ENCODE measurements around the gene SCN11A. TPM values are rescaled to one million over a fixed set of nuclear protein-coding genes. Genes with fewer than 3 reads are reported as not detected.

The SCN11A gene
- total RNA-seq, 1 donor = under 0.01 TPM

GRCh38 chr3:39015418-39015817 is 36.3 kb downstream of the SCN11A start:
- no peak overlapping the region for H3K4me3 ChIP-seq (ENCODE audit: low read depth, low read length)
- DNase-seq (ENCODE audit: low read depth) = no peak
- TF ChIP-seq, protein P1, sequence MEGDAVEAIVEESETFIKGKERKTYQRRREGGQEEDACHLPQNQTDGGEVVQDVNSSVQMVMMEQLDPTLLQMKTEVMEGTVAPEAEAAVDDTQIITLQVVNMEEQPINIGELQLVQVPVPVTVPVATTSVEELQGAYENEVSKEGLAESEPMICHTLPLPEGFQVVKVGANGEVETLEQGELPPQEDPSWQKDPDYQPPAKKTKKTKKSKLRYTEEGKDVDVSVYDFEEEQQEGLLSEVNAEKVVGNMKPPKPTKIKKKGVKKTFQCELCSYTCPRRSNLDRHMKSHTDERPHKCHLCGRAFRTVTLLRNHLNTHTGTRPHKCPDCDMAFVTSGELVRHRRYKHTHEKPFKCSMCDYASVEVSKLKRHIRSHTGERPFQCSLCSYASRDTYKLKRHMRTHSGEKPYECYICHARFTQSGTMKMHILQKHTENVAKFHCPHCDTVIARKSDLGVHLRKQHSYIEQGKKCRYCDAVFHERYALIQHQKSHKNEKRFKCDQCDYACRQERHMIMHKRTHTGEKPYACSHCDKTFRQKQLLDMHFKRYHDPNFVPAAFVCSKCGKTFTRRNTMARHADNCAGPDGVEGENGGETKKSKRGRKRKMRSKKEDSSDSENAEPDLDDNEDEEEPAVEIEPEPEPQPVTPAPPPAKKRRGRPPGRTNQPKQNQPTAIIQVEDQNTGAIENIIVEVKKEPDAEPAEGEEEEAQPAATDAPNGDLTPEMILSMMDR (IDR thresholded peaks at IDR 0.05; ENCODE audit: insufficient read depth, low read length) = no peak

GRCh38 chr3:39013921-39014509 is 37.7 kb downstream of the SCN11A start:
- no peak overlapping the region for H3K4me3 ChIP-seq (ENCODE audit: low read depth, low read length)
- TF ChIP-seq, protein P1 (IDR thresholded peaks at IDR 0.05; ENCODE audit: insufficient read depth, low read length) = no peak
- DNase-seq (ENCODE audit: low read depth) = no peak

GRCh38 chr3:39013289-39013688 is 38.5 kb downstream of the SCN11A start:
- DNase-seq (ENCODE audit: low read depth) = no peak
- TF ChIP-seq, protein P1 (IDR thresholded peaks at IDR 0.05; ENCODE audit: insufficient read depth, low read length) = no peak
- no peak overlapping the region for H3K4me3 ChIP-seq (ENCODE audit: low read depth, low read length)

DNA sequence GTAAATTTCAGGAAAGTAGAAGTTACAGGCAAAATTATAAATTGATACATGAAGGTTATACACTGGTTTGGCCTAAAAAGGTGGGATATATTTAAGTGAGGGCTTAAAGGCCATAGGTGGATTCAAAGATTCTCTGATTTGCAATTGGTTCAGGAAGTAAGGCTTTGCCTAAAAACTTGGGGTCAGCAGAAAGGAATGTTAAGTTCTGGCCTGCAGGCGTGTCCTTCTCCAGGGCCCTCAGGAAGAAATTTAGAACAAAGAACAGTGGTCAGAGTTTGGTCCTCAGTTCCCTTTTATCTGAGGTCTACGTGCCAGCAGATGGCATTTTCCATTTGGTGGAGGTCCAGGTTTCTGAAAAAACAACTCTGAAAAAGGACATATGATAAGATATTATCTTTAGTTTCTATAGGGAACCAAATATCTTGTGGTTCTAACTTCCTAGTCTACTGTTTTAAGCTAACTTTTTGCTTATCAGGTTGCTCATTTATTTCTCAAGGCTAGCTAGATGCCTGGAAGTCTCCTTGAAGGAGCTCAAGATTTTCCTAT is 40.5 kb downstream of the SCN11A start:
- DNase-seq (ENCODE audit: low read depth) = no peak
- no peak overlapping the region for H3K4me3 ChIP-seq (ENCODE audit: low read depth, low read length)
- TF ChIP-seq, protein P1 (IDR thresholded peaks at IDR 0.05; ENCODE audit: insufficient read depth, low read length) = no peak

DNA sequence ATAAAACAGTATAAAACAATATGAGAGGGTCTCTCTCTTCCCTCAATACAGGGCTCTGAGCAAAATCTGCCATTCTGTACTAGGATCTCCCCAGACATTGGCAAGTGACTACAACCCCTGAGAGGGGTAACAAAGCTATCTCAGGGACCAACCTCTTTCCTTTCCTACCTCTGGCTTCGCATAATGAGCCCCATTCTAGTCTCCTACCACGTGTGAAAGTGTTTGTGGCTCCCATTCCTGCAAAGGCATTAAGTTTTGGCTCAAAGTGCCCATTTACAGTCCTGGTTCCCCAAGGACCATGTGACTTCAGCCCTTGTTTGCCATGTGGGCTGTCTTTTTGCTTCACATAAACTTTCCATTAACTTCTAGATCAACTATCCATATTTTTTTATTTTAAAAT is 46.4 kb downstream of the SCN11A start:
- DNase-seq (ENCODE audit: low read depth) = no peak
- no peak overlapping the region for H3K4me3 ChIP-seq (ENCODE audit: low read depth, low read length)
- TF ChIP-seq, protein P1 (IDR thresholded peaks at IDR 0.05; ENCODE audit: insufficient read depth, low read length) = no peak

Small RNA genes within 50 kb of the gene (small RNA-seq; reads per million reads assigned to genes)
- not detected for gene RNU6-1227P

Other genes starting within 250 kb of the SCN11A start
- gene SCN10A, start 235.7 kb downstream of the SCN11A start, total RNA-seq (ENCODE audit: low replicate concordance) = not detected in 2 replicates
- gene WDR48, start 72 bp upstream of the SCN11A start, total RNA-seq (ENCODE audit: low replicate concordance) = 30.1 and 41.3 TPM in 2 replicates
- gene GORASP1, start 55.7 kb upstream of the SCN11A start, total RNA-seq (ENCODE audit: low replicate concordance) = 24.0 and 29.7 TPM in 2 replicates
- 2.4 and 3.8 TPM in 2 replicates for gene TTC21A, start 55.7 kb upstream of the SCN11A start, total RNA-seq (ENCODE audit: low replicate concordance)
- gene CSRNP1, start 101.6 kb upstream of the SCN11A start, total RNA-seq (ENCODE audit: low replicate concordance) = 1.9 and 6.4 TPM in 2 replicates
- gene XIRP1, start 140.7 kb upstream of the SCN11A start, total RNA-seq (ENCODE audit: low replicate concordance) = 0.09 TPM in 1 of 2 replicates, not detected in the other
- gene CX3CR1, start 228.1 kb upstream of the SCN11A start, total RNA-seq (ENCODE audit: low replicate concordance) = not detected in 2 replicates

Data from fibroblast of the aortic adventitia (primary cell).